ENCODE measurements around the gene RCCD1. TPM values are rescaled to one million over a fixed set of nuclear protein-coding genes. Genes with fewer than 3 reads are reported as not detected.

The RCCD1 gene
- total and polyA plus RNA-seq, 2 donors (not counting 1 experiment from before 2014, with no cell fraction given), result 11.0 to 20.5 TPM

GRCh38 chr15:90950676-90951075 lies 4.0 kb upstream of the RCCD1 start:
- Histone ChIP-seq H3K36me3 (replicated peaks in 1 of 2; ENCODE audit: control extremely low read depth in 1 of 2, control insufficient read depth in 1 of 2, extremely low read depth in 1 of 2, insufficient read depth in 2 of 2, low read length in 1 of 2) (peaks cover 0 to 55% of the 10 kb centered on the region in 2 experiments), H3K9me3 (ENCODE audit: control extremely low read depth in 1 of 3, control insufficient read depth in 2 of 3, insufficient read depth in 1 of 3, low read length in 2 of 3) (no peaks in the 10 kb centered on the region), H4K20me1 (ENCODE audit: control insufficient read depth, insufficient read depth, low read length, poor library complexity, severe bottlenecking) (peaks cover 5% of the 10 kb centered on the region), H3K27ac (ENCODE audit: low read length in 2 of 2) (no peak overlapping the region), H2AFZ (ENCODE audit: insufficient read depth, low read depth, low read length, poor library complexity, severe bottlenecking) (no peak overlapping the region), H3K27me3 (replicated peaks in 1 of 4; ENCODE audit: control extremely low read depth in 1 of 4, control insufficient read depth in 3 of 4, insufficient read depth in 4 of 4, low read length in 3 of 4) (no peaks in the 10 kb centered on the region), H3K4me1 (ENCODE audit: control insufficient read depth in 2 of 2, insufficient read depth in 2 of 2, low read length in 2 of 2) (peaks cover 8 to 12% of the 10 kb centered on the region in 2 donors), H3K4me3 (ENCODE audit: control extremely low read depth in 1 of 5, extremely low read depth in 1 of 5, insufficient read depth in 1 of 5, low read depth in 2 of 5, low read length in 4 of 5) (no peak overlapping the region), H3K79me2 (ENCODE audit: control insufficient read depth, insufficient read depth, low read length) (peaks cover 5% of the 10 kb centered on the region), H3K9ac (ENCODE audit: low read length) (no peak overlapping the region), H3K4me2 (replicated peaks; ENCODE audit: low read depth, low read length, poor library complexity, severe bottlenecking) (no peak overlapping the region)
- 100% methylated on average over 4 of the region's 6 CpGs for WGBS (ENCODE audit: insufficient coverage)
- Mint-ChIP-seq H3K4me1 (peaks cover 10% of the 10 kb centered on the region), H3K9me3 (ENCODE audit: insufficient read depth) (no peaks in the 10 kb centered on the region), H3K4me3 (no peak overlapping the region), H3K27ac (no peak overlapping the region), H3K27me3 (no peaks in the 10 kb centered on the region)
- ChIA-PET POLR2A (no interaction called here), CTCF (interaction anchor here (1.4 kb wide), 1 partner anchor 19 kb away, joined by 6 read pairs; the partner anchor contains the start of gene HDDC3)
- intact Hi-C loops (cut with micrococcal nuclease), result no loop called here
- no peak for TF ChIP-seq EZH2 (IDR thresholded peaks at IDR 0.05; ENCODE audit: borderline replicate concordance, insufficient read depth, low read depth, low read length, poor library complexity, severe bottlenecking)
- TF ChIP-seq, protein P1, sequence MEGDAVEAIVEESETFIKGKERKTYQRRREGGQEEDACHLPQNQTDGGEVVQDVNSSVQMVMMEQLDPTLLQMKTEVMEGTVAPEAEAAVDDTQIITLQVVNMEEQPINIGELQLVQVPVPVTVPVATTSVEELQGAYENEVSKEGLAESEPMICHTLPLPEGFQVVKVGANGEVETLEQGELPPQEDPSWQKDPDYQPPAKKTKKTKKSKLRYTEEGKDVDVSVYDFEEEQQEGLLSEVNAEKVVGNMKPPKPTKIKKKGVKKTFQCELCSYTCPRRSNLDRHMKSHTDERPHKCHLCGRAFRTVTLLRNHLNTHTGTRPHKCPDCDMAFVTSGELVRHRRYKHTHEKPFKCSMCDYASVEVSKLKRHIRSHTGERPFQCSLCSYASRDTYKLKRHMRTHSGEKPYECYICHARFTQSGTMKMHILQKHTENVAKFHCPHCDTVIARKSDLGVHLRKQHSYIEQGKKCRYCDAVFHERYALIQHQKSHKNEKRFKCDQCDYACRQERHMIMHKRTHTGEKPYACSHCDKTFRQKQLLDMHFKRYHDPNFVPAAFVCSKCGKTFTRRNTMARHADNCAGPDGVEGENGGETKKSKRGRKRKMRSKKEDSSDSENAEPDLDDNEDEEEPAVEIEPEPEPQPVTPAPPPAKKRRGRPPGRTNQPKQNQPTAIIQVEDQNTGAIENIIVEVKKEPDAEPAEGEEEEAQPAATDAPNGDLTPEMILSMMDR (IDR thresholded peaks at IDR 0.05), result no peak
- ATAC-seq (ENCODE audit: low read depth) (no peak), DNase-seq (no peak)

GRCh38 chr15:90952901-90953677 lies 1.6 kb upstream of the RCCD1 start:
- ChIA-PET CTCF (interaction anchor here (1.8 to 8.7 kb wide), 3 partner anchors 13 to 20 kb away, joined by 7 to 118 read pairs (median 7); partner anchors contain the start of genes HDDC3 and UNC45A), POLR2A (no interaction called here)
- Mint-ChIP-seq H3K4me1 (peaks cover 21% of the 10 kb centered on the region), H3K27ac (peak overlapping the region; percentile 53), H3K9me3 (ENCODE audit: insufficient read depth) (no peaks in the 10 kb centered on the region), H3K4me3 (peak overlapping the region; percentile 39), H3K27me3 (no peaks in the 10 kb centered on the region)
- Histone ChIP-seq H3K27me3 (replicated peaks in 1 of 4; ENCODE audit: control extremely low read depth in 1 of 4, control insufficient read depth in 3 of 4, insufficient read depth in 4 of 4, low read length in 3 of 4) (no peaks in the 10 kb centered on the region), H3K27ac (ENCODE audit: low read length in 2 of 2) (no peak overlapping the region), H3K9ac (ENCODE audit: low read length) (no peak overlapping the region), H3K4me3 (ENCODE audit: control extremely low read depth in 1 of 5, extremely low read depth in 1 of 5, insufficient read depth in 1 of 5, low read depth in 2 of 5, low read length in 4 of 5) (no peak overlapping the region), H3K79me2 (ENCODE audit: control insufficient read depth, insufficient read depth, low read length) (peaks cover 13% of the 10 kb centered on the region), H3K4me2 (replicated peaks; ENCODE audit: low read depth, low read length, poor library complexity, severe bottlenecking) (no peak overlapping the region), H3K4me1 (ENCODE audit: control insufficient read depth in 2 of 2, insufficient read depth in 2 of 2, low read length in 2 of 2) (peaks cover 16 to 24% of the 10 kb centered on the region in 2 donors), H3K36me3 (replicated peaks in 1 of 2; ENCODE audit: control extremely low read depth in 1 of 2, control insufficient read depth in 1 of 2, extremely low read depth in 1 of 2, insufficient read depth in 2 of 2, low read length in 1 of 2) (peaks cover 0 to 40% of the 10 kb centered on the region in 2 experiments), H2AFZ (ENCODE audit: insufficient read depth, low read depth, low read length, poor library complexity, severe bottlenecking) (no peak overlapping the region), H4K20me1 (ENCODE audit: control insufficient read depth, insufficient read depth, low read length, poor library complexity, severe bottlenecking) (peaks cover 12% of the 10 kb centered on the region), H3K9me3 (ENCODE audit: control extremely low read depth in 1 of 3, control insufficient read depth in 2 of 3, insufficient read depth in 1 of 3, low read length in 2 of 3) (no peaks in the 10 kb centered on the region)
- 96% methylated on average over 13 of the region's 14 CpGs for WGBS (ENCODE audit: insufficient coverage)
- DNase-seq (no peak), ATAC-seq (ENCODE audit: low read depth) (no peak)
- intact Hi-C loops (cut with micrococcal nuclease), result no loop called here
- TF ChIP-seq, protein P1 (IDR thresholded peaks at IDR 0.05), result no peak
- no peak for TF ChIP-seq EZH2 (IDR thresholded peaks at IDR 0.05; ENCODE audit: borderline replicate concordance, insufficient read depth, low read depth, low read length, poor library complexity, severe bottlenecking)
